ENCODE results near the gene TOR1A. TPM values are rescaled to one million over a fixed set of nuclear protein-coding genes. Genes with fewer than 3 reads are reported as not detected.

TOR1A gene
- total RNA-seq, 4 donors from 2014 or later, result 33.7 to 61.4 (median 47.2) TPM

- no peak for TF ChIP-seq CTCF (IDR thresholded peaks at IDR 0.05; ENCODE audit: low read depth)
Observed at GRCh38 chr9:129826759-129827158, 2.8 kb upstream of the TOR1A start.

- no peak for TF ChIP-seq CTCF (IDR thresholded peaks at IDR 0.05; ENCODE audit: low read depth)
Observed at GRCh38 chr9:129826344-129826743, 2.4 kb upstream of the TOR1A start.

GRCh38 chr9:129823542-129823934, 398 bp downstream of the TOR1A start:
- no peak for TF ChIP-seq CTCF (IDR thresholded peaks at IDR 0.05; ENCODE audit: low read depth)

GRCh38 chr9:129822898-129823541, 916 bp downstream of the TOR1A start:
- no peak for TF ChIP-seq CTCF (IDR thresholded peaks at IDR 0.05; ENCODE audit: low read depth)

- TF ChIP-seq CTCF (IDR thresholded peaks at IDR 0.05; ENCODE audit: low read depth), result no peak
Observed at GRCh38 chr9:129816501-129817435, 7.2 kb downstream of the TOR1A start.

GRCh38 chr9:129815278-129815677, 8.7 kb downstream of the TOR1A start:
- no peak for TF ChIP-seq CTCF (IDR thresholded peaks at IDR 0.05; ENCODE audit: low read depth)
